GM18508 (cell line): Measurements from ENCODE around the gene NDUFB7.
A peak's percentile ranks its signal among the peaks of the same experiment; 100 is the strongest.

Experiments
- ATAC-seq: cut with Tn5 transposase; IDR thresholded peaks from one replicate; pipeline ENCODE4 v1.9.1; 2021; ENCODE audit warnings: moderate number of reproducible peaks; ENCODE audit not compliant: insufficient read depth, unreplicated experiment

NDUFB7 gene

GRCh38 chr19:14528419-14529253 lies 43.2 kb downstream of the NDUFB7 start:
- ATAC-seq, result no peak

- ATAC-seq, result no peak
These were observed 45.4 kb downstream of the NDUFB7 start for GRCh38 chr19:14526423-14526822.

GRCh38 chr19:14525729-14526128 lies 46.1 kb downstream of the NDUFB7 start:
- ATAC-seq, result no peak

- ATAC-seq, result no peak
These were observed 51.3 kb downstream of the NDUFB7 start for GRCh38 chr19:14520543-14520942.

- ATAC-seq, result no peak
These were observed 51.9 kb downstream of the NDUFB7 start for GRCh38 chr19:14519860-14520407.

GRCh38 chr19:14519245-14519859 lies 52.5 kb downstream of the NDUFB7 start:
- no peak for ATAC-seq

GRCh38 chr19:14517840-14518505 lies 53.9 kb downstream of the NDUFB7 start, which contains the start of gene DNAJB1:
Gene DNAJB1 (minus strand): TSS chr19:14518397. CDS start chr19:14518349, 48 bp downstream.
- ATAC-seq, result peak; percentile 37

GRCh38 chr19:14517446-14517839 lies 54.4 kb downstream of the NDUFB7 start:
- ATAC-seq, result no peak

GRCh38 chr19:14516746-14517438 lies 55.0 kb downstream of the NDUFB7 start:
- no peak for ATAC-seq
